HG03558 (cell line): ENCODE results near the gene HEXIM1.

Experiments
- ATAC-seq: cut with Tn5 transposase; IDR thresholded peaks from one replicate; pipeline ENCODE4 v1.9.1; 2021; ENCODE audit warnings: moderate number of reproducible peaks; ENCODE audit not compliant: unreplicated experiment; ENCODE audit errors: extremely low read depth

HEXIM1 gene

DNA sequence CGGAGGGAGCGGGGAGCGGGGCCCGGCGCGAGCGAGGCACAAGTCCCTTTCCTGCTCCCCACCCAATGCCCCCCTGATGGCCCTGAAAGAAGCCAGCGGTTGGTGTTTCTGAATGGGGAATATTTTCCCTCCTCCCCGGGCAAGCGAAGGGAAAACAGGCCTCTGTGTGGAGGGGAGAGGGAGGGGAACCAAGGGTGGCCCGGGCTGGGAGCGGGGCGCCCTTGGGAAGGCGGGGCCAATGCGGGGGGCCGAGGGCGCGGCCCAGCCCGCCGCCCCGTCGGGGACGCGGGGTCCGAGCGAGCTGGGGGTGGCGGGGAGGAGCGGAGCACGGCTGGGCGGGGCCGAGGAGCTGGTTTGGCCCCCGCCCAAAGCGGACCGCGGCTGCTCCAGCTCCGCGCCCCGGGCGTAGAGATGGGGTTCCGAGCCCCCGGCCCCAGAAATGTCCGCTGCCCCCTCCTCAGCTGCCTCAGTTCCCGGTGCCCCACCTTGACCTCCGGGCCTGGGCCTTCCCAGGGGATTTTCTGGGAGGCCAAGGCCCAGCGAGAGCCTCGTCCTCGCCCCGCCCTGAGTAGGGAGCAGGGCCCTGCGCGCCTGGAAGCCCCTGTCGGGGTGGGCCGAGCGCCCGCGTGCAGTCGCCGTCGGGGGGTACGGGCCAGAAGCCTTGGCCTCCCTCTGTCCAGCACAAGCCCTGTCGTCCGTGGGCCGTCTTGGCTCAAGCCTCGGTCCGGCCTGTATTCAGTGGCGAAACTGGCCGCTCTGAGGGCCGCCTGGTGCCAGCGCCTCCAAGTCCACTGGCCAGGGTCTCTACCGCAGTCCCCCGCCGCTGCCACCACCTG is 3.9 kb upstream of the HEXIM1 start:
- no peak for ATAC-seq

DNA sequence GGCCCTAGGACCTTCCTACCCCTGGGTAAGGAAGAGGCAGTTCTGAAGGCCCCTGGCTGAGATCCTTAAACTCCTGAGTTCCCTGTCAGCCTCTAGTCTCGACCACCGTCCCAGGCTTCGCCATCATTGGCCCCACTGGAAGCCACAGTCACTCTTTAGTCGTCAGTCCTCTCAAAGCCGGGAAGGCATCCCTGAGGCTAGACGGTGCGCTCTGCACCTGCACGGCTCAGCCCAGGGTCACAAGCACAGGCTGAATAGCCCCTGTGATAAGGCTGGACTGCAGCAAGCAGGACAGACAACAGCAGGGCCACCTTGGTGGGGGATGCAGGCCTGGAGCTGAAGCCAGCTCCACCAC is 3.3 kb upstream of the HEXIM1 start:
- no peak for ATAC-seq

DNA sequence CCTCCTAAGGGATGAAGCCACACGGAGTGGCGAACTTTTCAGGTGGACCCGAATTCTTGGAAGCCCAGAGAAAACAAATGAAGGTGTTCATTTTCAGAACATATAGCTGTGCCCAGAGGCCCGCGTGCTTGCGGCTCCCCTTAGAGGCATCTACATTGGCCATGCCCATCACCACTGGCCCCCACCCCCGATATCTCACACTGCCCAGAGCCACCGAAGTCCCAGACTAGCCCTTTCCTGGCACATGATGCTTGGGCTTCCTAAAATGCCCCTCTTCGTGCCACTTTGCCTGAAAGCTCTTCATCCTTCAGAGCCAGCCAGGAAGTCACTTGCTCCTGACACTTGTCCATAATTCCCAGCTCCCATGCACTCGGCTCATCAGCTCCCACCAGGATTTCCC is 2.1 kb upstream of the HEXIM1 start:
- no peak for ATAC-seq

DNA sequence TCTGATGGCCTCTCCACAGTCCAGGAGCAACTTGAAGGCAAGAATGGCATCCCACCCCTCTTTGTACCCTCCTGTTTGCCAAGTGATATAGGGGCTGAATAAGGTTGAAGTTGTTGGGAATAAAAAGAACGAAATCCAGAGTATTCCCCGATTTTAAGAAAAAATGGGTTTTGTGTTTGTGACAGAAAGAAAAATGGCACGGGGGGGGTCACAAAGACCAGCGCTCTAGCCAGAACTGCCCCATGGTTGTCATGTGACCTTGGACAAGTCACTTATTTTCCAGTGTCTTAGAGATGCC is 1.7 kb upstream of the HEXIM1 start:
- ATAC-seq = no peak

DNA sequence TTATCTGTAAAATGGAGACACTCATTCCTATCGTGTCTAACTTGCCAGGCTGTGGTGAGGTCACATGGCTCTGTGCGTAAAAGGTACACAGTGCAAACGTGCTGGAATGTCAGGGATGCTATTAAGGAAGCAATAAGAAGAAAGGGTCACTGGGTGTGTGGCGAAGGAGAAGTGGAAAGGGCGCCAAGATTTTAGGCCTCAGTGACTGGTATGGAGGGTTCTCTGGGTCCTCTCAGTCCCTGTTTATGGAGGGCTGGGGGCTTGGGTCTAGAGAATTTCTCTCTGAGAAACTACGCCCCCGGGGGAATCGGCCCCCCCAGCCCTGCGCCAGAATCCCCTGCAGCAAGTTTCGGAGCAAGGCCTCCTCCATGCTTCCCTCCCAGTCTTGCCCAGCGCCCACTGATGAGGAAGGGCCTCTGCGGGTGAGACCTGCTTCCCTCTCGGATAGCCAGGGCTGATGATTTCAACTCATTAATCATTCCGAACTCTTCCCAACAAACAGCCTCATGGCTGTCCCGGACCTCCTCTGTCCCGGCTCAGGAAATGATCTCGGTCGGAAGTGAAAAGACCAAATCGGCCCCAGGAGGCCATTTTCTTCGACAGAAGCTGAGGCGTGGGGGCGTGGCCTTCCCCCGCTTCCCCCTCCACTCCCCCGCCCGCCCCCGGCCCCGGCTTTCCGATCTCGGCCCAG is 1.2 kb upstream of the HEXIM1 start:
- no peak for ATAC-seq

DNA sequence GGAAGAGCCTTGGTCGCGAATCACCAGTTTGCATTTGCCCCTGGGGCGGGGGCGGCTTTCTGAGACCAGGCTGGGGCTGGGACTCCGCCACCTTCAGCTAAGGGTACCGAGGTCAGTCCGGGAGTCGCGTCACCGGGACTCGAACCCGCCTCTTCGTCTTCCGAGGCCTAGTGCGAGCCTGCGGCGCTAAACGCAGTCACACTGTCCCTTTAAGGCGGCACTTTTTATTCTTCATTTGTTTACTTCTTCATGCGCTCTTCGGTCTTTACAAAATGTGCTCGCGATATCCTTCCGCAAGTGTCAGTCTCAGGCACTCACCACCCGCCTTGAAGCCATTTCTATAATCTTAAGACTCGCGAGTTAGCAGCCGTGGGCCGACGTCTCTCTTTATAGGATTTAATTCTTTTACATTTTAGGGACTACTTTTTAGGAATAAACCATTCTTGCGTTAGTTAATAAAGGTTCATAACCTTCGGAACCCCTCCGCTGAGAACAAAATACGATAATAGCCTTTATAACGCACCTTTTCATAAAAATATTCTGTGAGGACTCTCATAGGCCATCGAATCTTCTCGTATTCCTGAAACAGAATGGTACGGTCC is 593 bp upstream of the HEXIM1 start:
- ATAC-seq = peak; percentile 11

DNA sequence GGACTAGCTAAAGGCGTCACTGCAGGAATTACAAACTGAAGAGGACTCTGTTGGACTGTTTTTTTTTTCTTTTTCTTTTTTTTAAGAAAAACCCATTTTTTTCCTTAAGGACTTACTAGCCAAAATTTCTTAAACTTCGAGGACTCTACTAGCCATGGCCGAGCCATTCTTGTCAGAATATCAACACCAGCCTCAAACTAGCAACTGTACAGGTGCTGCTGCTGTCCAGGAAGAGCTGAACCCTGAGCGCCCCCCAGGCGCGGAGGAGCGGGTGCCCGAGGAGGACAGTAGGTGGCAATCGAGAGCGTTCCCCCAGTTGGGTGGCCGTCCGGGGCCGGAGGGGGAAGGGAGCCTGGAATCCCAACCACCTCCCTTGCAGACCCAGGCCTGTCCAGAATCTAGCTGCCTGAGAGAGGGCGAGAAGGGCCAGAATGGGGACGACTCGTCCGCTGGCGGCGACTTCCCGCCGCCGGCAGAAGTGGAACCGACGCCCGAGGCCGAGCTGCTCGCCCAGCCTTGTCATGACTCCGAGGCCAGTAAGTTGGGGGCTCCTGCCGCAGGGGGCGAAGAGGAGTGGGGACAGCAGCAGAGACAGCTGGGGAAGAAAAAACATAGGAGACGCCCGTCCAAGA is 878 bp downstream of the HEXIM1 start:
- no peak for ATAC-seq

DNA sequence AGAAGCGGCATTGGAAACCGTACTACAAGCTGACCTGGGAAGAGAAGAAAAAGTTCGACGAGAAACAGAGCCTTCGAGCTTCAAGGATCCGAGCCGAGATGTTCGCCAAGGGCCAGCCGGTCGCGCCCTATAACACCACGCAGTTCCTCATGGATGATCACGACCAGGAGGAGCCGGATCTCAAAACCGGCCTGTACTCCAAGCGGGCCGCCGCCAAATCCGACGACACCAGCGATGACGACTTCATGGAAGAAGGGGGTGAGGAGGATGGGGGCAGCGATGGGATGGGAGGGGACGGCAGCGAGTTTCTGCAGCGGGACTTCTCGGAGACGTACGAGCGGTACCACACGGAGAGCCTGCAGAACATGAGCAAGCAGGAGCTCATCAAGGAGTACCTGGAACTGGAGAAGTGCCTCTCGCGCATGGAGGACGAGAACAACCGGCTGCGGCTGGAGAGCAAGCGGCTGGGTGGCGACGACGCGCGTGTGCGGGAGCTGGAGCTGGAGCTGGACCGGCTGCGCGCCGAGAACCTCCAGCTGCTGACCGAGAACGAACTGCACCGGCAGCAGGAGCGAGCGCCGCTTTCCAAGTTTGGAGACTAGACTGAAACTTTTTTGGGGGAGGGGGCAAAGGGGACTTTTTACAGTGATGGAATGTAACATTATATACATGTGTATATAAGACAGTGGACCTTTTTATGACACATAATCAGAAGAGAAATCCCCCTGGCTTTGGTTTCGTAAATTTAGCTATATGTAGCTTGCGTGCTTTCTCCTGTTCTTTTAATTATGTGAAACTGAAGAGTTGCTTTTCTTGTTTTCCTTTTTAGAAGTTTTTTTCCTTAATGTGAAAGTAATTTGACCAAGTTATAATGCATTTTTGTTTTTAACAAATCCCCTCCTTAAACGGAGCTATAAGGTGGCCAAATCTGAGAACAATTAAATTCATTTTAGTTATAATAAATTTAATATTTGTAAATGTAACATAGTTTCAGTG is 1.7 kb downstream of the HEXIM1 start:
- ATAC-seq = no peak

DNA sequence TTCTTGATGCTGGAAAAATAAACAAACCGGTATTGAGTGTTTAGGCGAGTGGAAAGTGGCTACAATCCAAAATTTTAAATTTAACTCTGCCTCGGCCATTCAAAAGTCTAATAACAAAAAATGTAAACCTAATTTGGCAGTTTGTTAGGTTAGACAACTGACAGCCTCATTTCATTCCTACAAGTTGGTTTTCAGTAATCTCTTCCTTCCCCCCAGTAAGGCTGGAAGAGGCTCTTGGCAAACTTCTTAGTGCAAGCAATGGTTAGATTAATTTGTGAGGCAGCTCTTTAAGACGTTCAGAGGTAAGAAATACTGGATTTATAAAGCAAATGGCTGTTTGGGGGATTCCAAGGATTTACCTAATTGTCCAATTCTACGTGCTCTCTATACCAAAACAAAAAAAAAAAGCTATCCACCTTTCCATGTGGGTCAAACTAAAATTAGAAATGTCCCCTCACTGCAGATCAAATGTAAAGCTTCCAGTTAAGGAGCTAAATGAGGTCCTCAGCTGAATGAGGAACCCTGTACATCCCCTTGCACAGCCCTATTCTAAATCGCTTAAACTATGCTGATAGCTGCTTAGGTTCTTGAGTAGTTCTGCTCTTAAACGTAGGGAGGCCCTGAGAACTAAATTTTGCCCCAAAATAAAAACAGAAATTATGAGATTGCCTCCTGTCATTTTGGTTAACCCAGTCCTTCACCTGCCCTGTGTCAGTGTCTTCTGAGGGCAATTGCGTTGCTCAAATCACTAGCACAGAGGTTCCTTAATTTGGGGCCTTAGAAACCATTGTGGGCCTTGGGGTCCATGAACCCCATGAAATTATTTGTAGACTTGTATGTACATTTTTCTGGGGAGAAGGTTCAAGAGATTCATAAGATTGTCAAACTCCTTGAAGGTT is 2.9 kb downstream of the HEXIM1 start:
- no peak for ATAC-seq

DNA sequence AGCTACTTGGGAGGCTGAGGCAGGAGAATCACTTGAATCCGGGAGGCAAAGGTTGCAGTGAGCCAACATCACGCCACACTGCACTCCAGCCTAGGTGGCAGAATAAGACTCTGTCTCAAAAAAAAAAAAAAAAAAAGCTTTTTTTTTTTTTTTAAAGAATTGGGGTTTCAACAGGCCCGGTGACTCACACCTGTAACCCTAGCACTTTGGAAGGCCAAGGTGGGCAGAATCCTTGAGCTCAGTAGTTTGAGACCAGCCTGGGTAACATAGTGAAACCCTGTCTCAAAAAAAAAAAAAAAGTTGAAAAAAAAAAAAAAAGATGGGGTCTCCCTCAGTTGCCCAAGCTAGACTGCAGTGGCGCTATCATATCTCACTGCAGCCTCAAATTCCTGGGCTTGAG is 6.8 kb downstream of the HEXIM1 start:
- ATAC-seq = no peak

DNA sequence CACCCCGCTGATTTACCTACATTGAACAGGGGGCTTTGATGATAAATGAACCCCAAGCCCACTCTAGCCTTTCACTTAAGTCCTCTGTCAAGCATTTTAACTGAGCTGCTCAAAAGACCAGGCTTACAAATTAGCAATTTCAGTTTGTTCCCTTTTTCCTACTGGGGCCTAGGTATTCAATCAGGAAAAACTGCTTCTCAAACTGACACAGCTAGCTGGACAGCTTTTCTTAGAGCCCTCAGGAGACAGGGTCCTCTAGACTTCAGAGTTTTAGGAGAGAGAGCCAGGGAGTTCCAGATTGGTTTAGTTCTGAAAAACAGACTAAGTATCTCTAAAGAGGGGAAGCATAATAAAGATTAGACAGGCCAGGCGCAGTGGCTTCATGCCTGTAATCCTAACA is 7.2 kb downstream of the HEXIM1 start:
- no peak for ATAC-seq

DNA sequence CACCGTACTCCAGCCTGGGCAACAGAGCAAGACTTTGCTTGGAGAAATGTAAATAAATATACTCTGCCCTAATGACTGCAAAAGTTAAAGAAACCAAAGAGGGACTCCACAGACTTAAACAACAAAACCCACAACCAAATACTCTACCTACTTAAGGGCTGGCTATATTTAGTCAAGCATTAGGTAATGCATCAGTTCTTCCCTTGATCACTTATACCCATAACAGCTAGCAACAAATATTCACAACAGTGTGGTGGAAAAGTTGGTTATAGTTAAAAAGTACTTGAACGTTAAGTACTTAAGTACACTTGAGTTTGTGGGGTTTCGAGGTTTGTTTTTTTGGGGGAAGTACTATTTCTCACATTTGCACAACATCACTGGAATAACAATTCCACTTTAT is 8.0 kb downstream of the HEXIM1 start:
- ATAC-seq = no peak

DNA sequence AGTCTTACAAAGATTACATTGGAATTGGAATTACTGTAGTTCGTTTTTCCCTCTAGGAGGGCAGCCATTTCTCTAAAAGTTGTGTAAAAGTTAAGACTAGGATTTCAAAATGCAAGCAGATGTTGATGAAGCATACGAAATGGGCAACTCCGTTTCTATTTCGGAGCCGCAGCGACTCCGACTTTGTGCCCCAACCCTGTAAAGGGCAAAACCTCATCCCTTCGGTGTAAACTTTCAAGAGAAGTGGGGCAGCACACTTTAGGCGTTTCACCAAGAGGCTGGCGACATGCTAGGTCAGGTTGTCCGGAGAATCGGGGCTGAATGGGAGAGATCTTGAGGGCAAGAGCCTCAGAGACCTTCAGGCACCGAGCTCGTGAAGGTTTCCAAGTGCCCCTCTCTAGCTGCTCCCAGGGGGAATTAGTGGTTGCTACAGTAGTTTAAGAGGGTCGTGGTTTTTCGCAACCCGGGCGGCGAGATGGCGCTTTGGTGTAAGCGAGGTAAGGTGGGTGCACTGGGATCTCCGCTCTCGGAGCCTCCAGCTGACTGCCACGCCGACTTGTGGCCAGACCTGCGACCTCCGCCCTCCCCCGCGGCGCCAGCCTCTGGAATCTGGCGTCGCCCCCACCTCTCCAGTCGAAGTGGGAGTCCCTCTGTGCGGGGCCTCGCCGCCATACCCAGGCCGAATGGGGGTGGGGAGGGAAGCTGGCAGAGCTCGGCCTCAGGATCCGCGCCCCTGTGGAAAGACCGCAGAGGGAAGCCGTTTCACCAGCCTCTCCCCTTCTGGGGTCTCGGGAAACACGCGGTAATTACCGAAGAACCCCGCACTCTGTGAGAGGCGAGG is 12.4 kb downstream of the HEXIM1 start:
- no peak for ATAC-seq

DNA sequence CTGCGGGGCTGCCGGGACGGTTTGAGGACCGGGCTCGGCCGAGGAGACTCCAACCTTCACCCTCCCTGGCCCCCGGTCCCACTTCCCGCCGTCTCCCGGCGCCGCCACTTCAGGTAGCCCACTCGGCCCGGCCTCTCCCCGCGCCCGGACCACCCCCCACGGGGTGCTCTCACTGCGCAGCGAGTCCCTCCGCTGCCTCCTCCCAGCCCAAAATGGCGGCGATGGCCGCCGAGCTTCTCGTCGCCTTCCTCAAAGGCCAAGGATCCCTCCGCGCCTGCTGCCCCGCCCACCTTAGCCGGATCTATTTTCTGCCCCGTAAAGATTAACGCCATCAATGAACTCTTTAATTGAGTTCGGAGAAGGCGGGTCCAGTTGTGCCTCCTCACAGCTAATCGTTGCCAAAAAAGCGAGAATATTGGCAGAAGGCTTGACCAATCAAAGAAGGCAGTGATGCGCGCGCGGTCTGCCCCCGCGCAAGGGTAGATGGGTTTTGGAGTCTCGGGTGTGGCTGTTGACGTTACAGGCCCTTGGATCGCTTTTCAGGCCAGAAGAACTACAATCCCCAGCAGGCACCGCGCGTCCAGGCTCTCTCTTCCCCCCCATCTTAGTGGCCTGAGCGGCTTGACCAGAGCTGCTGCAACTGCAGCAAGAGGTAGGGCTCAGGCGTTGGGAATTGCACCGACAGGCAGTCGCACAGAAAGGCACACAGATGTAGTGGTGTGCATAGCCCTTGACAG is 13.2 kb downstream of the HEXIM1 start, which contains the start of gene HEXIM2:
TSS of gene HEXIM2 (plus strand) at position 588 of the 737 bp plus-strand sequence. CDS start 919 bp downstream, outside the sequence.
- ATAC-seq = peak; percentile 74

DNA sequence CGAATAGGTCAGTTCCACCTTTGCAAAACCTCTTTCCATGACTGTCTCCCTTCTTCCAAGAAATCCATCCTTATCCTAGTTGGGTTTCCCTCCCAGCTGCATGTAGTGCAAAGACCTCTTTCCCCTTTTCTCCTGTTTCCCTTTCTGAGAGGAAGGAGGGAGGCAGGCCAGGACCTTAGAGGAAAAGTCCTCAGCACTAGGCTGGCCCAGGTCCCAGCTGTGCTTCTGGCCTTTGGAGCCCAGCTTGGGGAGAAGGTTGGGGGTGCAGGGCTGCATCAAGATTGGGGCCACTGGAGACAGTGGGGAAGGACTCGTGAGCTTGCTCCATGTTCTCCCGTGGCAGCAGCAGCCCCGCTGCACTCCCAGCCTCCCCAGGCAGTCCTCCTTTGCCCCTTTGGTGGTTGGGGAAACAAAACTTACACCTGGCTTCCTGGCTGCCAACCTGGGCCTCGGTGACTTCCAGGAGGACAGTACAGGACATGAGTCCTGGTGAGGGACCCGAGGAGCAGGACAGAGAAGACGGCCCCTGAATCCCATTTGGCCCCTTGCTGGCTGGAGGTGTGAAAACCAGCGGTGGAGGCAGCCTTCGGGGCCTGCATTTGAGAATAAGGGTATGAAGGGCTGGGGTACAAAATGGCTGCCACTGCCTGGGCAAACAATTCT is 13.9 kb downstream of the HEXIM1 start:
- ATAC-seq = no peak

DNA sequence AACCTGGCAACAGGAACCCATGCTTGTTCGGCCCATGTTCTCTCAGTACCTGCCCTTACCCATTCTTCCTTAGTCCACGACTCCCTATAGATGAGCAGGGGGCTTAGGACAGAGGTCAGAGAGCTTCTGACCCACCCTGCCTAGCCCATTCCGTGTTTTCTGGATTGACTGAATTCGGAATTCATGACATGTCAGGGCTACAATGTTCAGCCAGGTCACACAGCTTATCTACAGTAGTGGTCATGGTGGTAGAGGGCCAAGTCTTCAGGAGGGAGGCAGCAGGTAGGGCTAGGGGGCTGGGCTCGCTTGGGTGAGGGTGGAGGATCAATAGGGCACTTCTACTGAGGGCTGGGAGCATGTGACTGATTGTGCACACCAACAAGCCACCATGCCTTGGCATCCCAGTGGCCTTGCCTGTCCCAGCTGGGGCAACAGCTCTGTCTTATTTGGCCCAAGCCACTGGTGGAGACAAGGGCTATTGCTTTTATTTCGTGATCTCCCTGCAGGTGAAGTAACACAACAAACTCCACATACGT is 16.5 kb downstream of the HEXIM1 start:
- no peak for ATAC-seq
